Neural cell (in vitro differentiated cells): ENCODE data around the gene FBN1.

ENCODE experiments used
- EP300 ChIP-seq: fragments of 450-650 bp; conservative IDR thresholded peaks from 2 replicates; pipeline ENCODE4 v1.6.1; 2014; ENCODE audit warnings: antibody characterized with exemption, mild to moderate bottlenecking, moderate library complexity; ENCODE audit not compliant: poor library complexity, severe bottlenecking
- EZH2 ChIP-seq: fragments of 200-600, 300-800 bp; shearing (Covaris generic), sonication (generic); IDR thresholded peaks from 2 replicates; pipeline ENCODE4 v1.6.1; 2014; ENCODE audit warnings: antibody characterized with exemption, low read length, borderline replicate concordance, mild to moderate bottlenecking; ENCODE audit not compliant: insufficient read depth, poor library complexity, severe bottlenecking
- MXI1 ChIP-seq: fragments of 450-650 bp; conservative IDR thresholded peaks from 2 replicates; pipeline ENCODE4 v1.6.1; 2014; ENCODE audit warnings: antibody characterized with exemption, mild to moderate bottlenecking; ENCODE audit not compliant: poor library complexity, severe bottlenecking
- POLR2AphosphoS5 ChIP-seq: IDR thresholded peaks from 2 replicates; pipeline ENCODE4 v1.6.1; 2012
- RAD21 ChIP-seq: fragments of 450-650 bp; conservative IDR thresholded peaks from 2 replicates; pipeline ENCODE4 v1.6.1; 2014; ENCODE audit warnings: antibody characterized with exemption, mild to moderate bottlenecking, moderate library complexity
- TAF1 ChIP-seq: IDR thresholded peaks from 2 replicates; pipeline ENCODE4 v1.6.1; 2012; ENCODE audit warnings: low read depth
- TF ChIP-seq, protein P1 (sequence below): fragments of 450-650 bp; IDR thresholded peaks from 2 replicates; pipeline ENCODE4 v1.5.1; 2014; ENCODE audit warnings: antibody characterized with exemption, mild to moderate bottlenecking, moderate library complexity; ENCODE audit not compliant: poor library complexity, severe bottlenecking
- TF ChIP-seq, protein P2 (sequence below): IDR thresholded peaks from 2 replicates; pipeline ENCODE4 v1.6.1; 2012; ENCODE audit warnings: borderline replicate concordance

DNA sequence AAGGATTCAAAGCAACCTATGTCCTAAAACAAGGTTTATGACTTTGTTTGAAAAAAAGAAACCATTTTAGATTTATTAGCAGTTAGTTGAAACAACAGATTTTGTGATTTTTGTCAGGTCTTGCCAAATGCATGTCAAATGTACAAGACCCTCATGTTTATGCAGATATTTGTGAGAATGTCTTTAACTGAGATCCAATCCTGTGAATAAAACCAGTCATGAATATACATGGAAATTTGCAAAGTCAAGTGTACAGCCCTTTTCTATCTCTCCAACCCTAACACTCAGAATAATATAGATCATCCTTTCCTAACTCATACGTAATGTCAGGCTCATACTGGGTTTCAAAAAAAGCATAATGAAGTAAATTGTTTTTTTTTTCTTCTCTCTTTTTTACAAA lies 237.9 kb downstream of the FBN1 start:
- TF ChIP-seq, protein P1, sequence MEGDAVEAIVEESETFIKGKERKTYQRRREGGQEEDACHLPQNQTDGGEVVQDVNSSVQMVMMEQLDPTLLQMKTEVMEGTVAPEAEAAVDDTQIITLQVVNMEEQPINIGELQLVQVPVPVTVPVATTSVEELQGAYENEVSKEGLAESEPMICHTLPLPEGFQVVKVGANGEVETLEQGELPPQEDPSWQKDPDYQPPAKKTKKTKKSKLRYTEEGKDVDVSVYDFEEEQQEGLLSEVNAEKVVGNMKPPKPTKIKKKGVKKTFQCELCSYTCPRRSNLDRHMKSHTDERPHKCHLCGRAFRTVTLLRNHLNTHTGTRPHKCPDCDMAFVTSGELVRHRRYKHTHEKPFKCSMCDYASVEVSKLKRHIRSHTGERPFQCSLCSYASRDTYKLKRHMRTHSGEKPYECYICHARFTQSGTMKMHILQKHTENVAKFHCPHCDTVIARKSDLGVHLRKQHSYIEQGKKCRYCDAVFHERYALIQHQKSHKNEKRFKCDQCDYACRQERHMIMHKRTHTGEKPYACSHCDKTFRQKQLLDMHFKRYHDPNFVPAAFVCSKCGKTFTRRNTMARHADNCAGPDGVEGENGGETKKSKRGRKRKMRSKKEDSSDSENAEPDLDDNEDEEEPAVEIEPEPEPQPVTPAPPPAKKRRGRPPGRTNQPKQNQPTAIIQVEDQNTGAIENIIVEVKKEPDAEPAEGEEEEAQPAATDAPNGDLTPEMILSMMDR = no peak
- TF ChIP-seq, protein P2, sequence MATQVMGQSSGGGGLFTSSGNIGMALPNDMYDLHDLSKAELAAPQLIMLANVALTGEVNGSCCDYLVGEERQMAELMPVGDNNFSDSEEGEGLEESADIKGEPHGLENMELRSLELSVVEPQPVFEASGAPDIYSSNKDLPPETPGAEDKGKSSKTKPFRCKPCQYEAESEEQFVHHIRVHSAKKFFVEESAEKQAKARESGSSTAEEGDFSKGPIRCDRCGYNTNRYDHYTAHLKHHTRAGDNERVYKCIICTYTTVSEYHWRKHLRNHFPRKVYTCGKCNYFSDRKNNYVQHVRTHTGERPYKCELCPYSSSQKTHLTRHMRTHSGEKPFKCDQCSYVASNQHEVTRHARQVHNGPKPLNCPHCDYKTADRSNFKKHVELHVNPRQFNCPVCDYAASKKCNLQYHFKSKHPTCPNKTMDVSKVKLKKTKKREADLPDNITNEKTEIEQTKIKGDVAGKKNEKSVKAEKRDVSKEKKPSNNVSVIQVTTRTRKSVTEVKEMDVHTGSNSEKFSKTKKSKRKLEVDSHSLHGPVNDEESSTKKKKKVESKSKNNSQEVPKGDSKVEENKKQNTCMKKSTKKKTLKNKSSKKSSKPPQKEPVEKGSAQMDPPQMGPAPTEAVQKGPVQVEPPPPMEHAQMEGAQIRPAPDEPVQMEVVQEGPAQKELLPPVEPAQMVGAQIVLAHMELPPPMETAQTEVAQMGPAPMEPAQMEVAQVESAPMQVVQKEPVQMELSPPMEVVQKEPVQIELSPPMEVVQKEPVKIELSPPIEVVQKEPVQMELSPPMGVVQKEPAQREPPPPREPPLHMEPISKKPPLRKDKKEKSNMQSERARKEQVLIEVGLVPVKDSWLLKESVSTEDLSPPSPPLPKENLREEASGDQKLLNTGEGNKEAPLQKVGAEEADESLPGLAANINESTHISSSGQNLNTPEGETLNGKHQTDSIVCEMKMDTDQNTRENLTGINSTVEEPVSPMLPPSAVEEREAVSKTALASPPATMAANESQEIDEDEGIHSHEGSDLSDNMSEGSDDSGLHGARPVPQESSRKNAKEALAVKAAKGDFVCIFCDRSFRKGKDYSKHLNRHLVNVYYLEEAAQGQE = no peak
- no peak for TF ChIP-seq MXI1
- TF ChIP-seq POLR2AphosphoS5 = no peak
- no peak for TF ChIP-seq EZH2
- TF ChIP-seq RAD21 = no peak
- TF ChIP-seq TAF1 = no peak
- TF ChIP-seq EP300 = no peak
